T47D (cell line): Measurements from ENCODE around the gene TEN1.

Experiments used
- DNase-seq, 2 experiments: peaks; one replicate each; pipeline versions ENCODE4 v3.0.0 to v3.0.0-alpha.2; 2011 to 2012; ENCODE audit warnings: low read depth in 1 of 2, low spot score in 1 of 2
- JUND ChIP-seq: IDR thresholded peaks from 2 replicates; pipeline ENCODE4 v1.6.1; 2012; ENCODE audit warnings: low read depth
- in situ Hi-C: cut with HindIII; loops from 2 replicates; pipeline ENCODE4 v1.10.0; 2016; ENCODE audit warnings: low sequenced_read_pairs, low pct_unique_long_range_greater_than_20kb

TEN1 gene

GRCh38 chr17:75983501-75984181, 4.6 kb downstream of the TEN1 start:
- DNase-seq = no peak
- in situ Hi-C loops = no loop called here

GRCh38 chr17:75985986-75986385, 6.9 kb downstream of the TEN1 start:
- TF ChIP-seq JUND = no peak
- DNase-seq = no peak
- in situ Hi-C loops = no loop called here

More at GRCh38 chr17:75983501-75984181, 4.6 kb downstream of the TEN1 start:
- TF ChIP-seq JUND = no peak

GRCh38 chr17:75987041-75987440, 8.0 kb downstream of the TEN1 start:
- TF ChIP-seq JUND = no peak
- in situ Hi-C loops = no loop called here
- no peak for DNase-seq

GRCh38 chr17:75991396-75991795, 12.4 kb downstream of the TEN1 start:
- TF ChIP-seq JUND = no peak
- no peak for DNase-seq
- in situ Hi-C loops = no loop called here

- DNase-seq = no peak
- in situ Hi-C loops = no loop called here
- no peak for TF ChIP-seq JUND
These were observed 15.8 kb downstream of the TEN1 start for GRCh38 chr17:75994802-75995370.

GRCh38 chr17:75995385-75995925, 16.4 kb downstream of the TEN1 start:
- no peak for TF ChIP-seq JUND
- no peak for DNase-seq
- in situ Hi-C loops = no loop called here

- no peak for TF ChIP-seq JUND
- DNase-seq = no peak
- in situ Hi-C loops = no loop called here
These were observed 17.9 kb downstream of the TEN1 start for GRCh38 chr17:75996665-75997590.

- no peak for TF ChIP-seq JUND
- in situ Hi-C loops = no loop called here
- no peak for DNase-seq
These were observed 19.3 kb downstream of the TEN1 start for GRCh38 chr17:75998327-75998795.

GRCh38 chr17:76000016-76000754, 21.1 kb downstream of the TEN1 start:
- TF ChIP-seq JUND = no peak
- in situ Hi-C loops = no loop called here
- DNase-seq = peak; percentile 74 to 88

GRCh38 chr17:76000755-76001521, 21.9 kb downstream of the TEN1 start, which contains the start of gene CDK3:
Gene CDK3, plus strand, starts transcription at chr17:76000855. Its CDS starts 571 bp downstream, at chr17:76001426.
- no peak for DNase-seq
- no peak for TF ChIP-seq JUND
- in situ Hi-C loops = no loop called here

GRCh38 chr17:76002100-76002499, 23.1 kb downstream of the TEN1 start:
- no peak for TF ChIP-seq JUND
- no peak for DNase-seq
- in situ Hi-C loops = no loop called here
